ENCODE measurements around the gene VSNL1.

DNA sequence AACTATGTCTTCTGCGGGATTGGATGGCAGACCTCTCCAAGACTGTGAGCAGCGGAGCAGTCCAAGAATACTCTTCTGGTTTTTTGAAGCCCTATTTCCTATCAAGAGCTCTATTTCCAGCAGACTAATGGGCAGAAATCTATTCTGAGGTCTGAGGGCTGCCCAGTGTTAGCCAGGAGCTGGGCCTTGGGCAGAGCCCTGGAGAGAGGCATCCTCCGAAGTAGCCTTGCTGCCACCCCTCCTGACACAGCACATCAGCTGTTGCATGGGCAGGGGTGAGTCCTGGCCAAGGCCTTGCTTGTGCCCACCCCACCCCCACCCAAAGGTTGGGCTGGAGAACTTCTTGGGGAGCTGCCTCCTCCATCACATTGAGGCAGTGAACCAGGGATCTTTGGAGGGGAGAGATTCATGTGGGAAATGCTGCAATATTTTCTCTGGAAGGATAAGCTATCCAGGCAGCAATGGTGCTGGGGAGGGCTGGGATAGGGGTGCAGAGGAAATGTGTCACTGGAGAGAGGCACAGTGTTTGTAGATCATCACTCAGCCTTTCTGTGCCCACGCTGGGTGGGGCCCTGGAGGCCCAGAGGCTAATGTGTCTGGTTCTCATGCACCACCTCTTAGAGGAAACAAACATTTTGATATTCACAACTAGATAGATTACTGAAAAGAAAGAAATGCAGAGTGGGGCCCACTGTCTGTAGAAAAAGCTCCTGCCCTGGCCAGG, 104.7 kb downstream of the VSNL1 start:
- TF ChIP-seq, protein P1, sequence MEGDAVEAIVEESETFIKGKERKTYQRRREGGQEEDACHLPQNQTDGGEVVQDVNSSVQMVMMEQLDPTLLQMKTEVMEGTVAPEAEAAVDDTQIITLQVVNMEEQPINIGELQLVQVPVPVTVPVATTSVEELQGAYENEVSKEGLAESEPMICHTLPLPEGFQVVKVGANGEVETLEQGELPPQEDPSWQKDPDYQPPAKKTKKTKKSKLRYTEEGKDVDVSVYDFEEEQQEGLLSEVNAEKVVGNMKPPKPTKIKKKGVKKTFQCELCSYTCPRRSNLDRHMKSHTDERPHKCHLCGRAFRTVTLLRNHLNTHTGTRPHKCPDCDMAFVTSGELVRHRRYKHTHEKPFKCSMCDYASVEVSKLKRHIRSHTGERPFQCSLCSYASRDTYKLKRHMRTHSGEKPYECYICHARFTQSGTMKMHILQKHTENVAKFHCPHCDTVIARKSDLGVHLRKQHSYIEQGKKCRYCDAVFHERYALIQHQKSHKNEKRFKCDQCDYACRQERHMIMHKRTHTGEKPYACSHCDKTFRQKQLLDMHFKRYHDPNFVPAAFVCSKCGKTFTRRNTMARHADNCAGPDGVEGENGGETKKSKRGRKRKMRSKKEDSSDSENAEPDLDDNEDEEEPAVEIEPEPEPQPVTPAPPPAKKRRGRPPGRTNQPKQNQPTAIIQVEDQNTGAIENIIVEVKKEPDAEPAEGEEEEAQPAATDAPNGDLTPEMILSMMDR (IDR thresholded peaks at IDR 0.05; ENCODE audit: low read length), result no peak
- TF ChIP-seq EZH2 (IDR thresholded peaks at IDR 0.05; ENCODE audit: borderline replicate concordance, low read length), result no peak
